OCI-LY3 (cell line): ENCODE data around the gene SLC16A14.
"Not testable (repeated sequence)": the region's sequence is repeated elsewhere in the genome, so short reads cannot be mapped to it uniquely, and the experiment has no call there.

Experiments used
- H2AFZ ChIP-seq: fragments of 200-600, 300-600 bp; shearing (Covaris generic); 2 replicates; pipeline ENCODE4 v1.6.0; 2014; ENCODE audit warnings: antibody characterized with exemption, low read depth, low read length
- H3K27ac ChIP-seq: fragments of 200-600, 300-600 bp; sonication (generic); 2 replicates; pipeline ENCODE4 v1.5.1; 2014; ENCODE audit warnings: mild to moderate bottlenecking, low read length, moderate library complexity, mixed read lengths
- H3K27me3 ChIP-seq: fragments of 200-600, 300-600 bp; sonication (generic); 2 replicates; pipeline ENCODE4 v1.6.1; 2014; ENCODE audit warnings: low read depth, low read length, mixed read lengths
- H3K36me3 ChIP-seq: fragments of 200-600, 300-600 bp; sonication (generic); replicated peaks from 2 replicates; pipeline ENCODE3; 2014; ENCODE audit warnings: low read depth, low read length, mixed read lengths
- H3K4me1 ChIP-seq: fragments of 300-600, 200-600 bp; sonication (generic); 2 replicates; pipeline ENCODE4 v1.6.1; 2014; ENCODE audit warnings: low read length, mixed read lengths
- H3K4me2 ChIP-seq: fragments of 200-600, 300-600 bp; sonication (generic); 2 replicates; pipeline ENCODE4 v1.6.1; 2014; ENCODE audit warnings: low read length, mixed read lengths
- H3K4me3 ChIP-seq: fragments of 300-600, 200-600 bp; sonication (generic); 2 replicates; pipeline ENCODE4 v1.5.1; 2014; ENCODE audit warnings: antibody characterized with exemption, mild to moderate bottlenecking, low read length, moderate library complexity
- H3K79me2 ChIP-seq: fragments of 300-600, 200-600 bp; shearing (Covaris generic); 2 replicates; pipeline ENCODE4 v1.6.1; 2014; ENCODE audit warnings: mild to moderate bottlenecking, low read length, mixed read lengths
- H3K9ac ChIP-seq: fragments of 300-600, 200-600 bp; shearing (Covaris generic); 2 replicates; pipeline ENCODE4 v1.6.0; 2014; ENCODE audit warnings: mild to moderate bottlenecking, low read length, moderate library complexity
- H3K9me3 ChIP-seq: fragments of 200-600, 300-600 bp; shearing (Covaris generic); 2 replicates; pipeline ENCODE4 v1.6.1; 2014; ENCODE audit warnings: low read length, mixed read lengths; ENCODE audit not compliant: insufficient read depth
- H4K20me1 ChIP-seq: fragments of 200-600, 300-600 bp; sonication (generic); 2 replicates; pipeline ENCODE4 v1.6.1; 2016; ENCODE audit warnings: low read length, mixed read lengths; ENCODE audit not compliant: insufficient read depth
- EZH2phosphoT487 ChIP-seq: fragments of 200-600 bp; shearing (Covaris generic); IDR thresholded peaks from 2 replicates; pipeline ENCODE4 v1.6.1; 2018; ENCODE audit warnings: antibody characterized with exemption, mixed run types, low read depth
- TF ChIP-seq, protein P1 (sequence below): fragments of 200-600, 300-600 bp; sonication (generic); IDR thresholded peaks from 2 replicates; pipeline ENCODE4 v1.5.1; 2014; ENCODE audit warnings: antibody characterized with exemption, low read length, low read depth

The SLC16A14 gene

GRCh38 chr2:230068651-230069055 is at the start of gene SLC16A14:
Gene SLC16A14 (minus strand): TSS chr2:230068924. CDS start chr2:230059352, 9,572 bp downstream.
- peaks cover 3% of the 10 kb centered on the region for H3K4me1 ChIP-seq
- peak within 1 kb of the TSS; percentile 92 for H3K4me3 ChIP-seq
- no peaks in the 10 kb centered on the region for H3K27me3 ChIP-seq
- no peaks in the 10 kb centered on the region for H3K36me3 ChIP-seq
- TF ChIP-seq, protein P1, sequence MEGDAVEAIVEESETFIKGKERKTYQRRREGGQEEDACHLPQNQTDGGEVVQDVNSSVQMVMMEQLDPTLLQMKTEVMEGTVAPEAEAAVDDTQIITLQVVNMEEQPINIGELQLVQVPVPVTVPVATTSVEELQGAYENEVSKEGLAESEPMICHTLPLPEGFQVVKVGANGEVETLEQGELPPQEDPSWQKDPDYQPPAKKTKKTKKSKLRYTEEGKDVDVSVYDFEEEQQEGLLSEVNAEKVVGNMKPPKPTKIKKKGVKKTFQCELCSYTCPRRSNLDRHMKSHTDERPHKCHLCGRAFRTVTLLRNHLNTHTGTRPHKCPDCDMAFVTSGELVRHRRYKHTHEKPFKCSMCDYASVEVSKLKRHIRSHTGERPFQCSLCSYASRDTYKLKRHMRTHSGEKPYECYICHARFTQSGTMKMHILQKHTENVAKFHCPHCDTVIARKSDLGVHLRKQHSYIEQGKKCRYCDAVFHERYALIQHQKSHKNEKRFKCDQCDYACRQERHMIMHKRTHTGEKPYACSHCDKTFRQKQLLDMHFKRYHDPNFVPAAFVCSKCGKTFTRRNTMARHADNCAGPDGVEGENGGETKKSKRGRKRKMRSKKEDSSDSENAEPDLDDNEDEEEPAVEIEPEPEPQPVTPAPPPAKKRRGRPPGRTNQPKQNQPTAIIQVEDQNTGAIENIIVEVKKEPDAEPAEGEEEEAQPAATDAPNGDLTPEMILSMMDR, result peak; percentile 18; the same call in 1 of the 2 replicates
- TF ChIP-seq EZH2phosphoT487, result no peak
- H4K20me1 ChIP-seq, result no peaks in the 10 kb centered on the region
- H3K79me2 ChIP-seq, result no peaks in the 10 kb centered on the region
- H3K27ac ChIP-seq, result peak within 1 kb of the TSS; percentile 67
- H3K9me3 ChIP-seq, result no peaks in the 10 kb centered on the region
- H3K4me2 ChIP-seq, result peak within 1 kb of the TSS; percentile 89
- peak within 1 kb of the TSS; percentile 60 for H3K9ac ChIP-seq
- peak within 1 kb of the TSS; percentile 79 for H2AFZ ChIP-seq

DNA sequence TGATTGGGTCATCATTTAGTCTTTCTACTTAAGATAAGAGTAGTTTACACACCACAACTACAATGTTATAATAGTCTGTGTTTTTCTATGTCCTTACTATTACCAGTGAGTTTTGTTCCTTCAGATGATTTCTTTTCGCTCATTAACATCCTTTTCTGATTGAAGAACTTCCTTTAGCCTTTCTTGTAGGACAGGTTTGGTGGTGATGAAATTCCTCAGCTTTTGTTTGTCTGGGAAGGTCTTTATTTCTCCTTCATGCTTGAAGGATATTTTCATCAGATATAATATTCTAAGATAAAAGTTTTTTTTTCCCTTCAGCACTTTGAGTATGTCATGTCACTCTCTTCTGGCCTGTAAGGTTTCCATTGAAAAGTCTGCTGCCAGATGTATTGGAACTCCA is 38.0 kb upstream of the SLC16A14 start:
- no peaks in the 10 kb centered on the region for H3K79me2 ChIP-seq
- no peaks in the 10 kb centered on the region for H3K27me3 ChIP-seq
- TF ChIP-seq EZH2phosphoT487, result no peak
- TF ChIP-seq, protein P1, result no peak
- H3K4me2 ChIP-seq, result no peak overlapping the region
- H3K4me3 ChIP-seq, result no peak overlapping the region
- H3K36me3 ChIP-seq, result no peaks in the 10 kb centered on the region
- no peaks in the 10 kb centered on the region for H3K4me1 ChIP-seq
- no peak overlapping the region for H3K9ac ChIP-seq
- no peak overlapping the region for H3K27ac ChIP-seq
- no peaks in the 10 kb centered on the region for H3K9me3 ChIP-seq
- H2AFZ ChIP-seq, result no peak overlapping the region
- no peaks in the 10 kb centered on the region for H4K20me1 ChIP-seq

GRCh38 chr2:230101967-230102366 is 33.2 kb upstream of the SLC16A14 start:
- not testable (repeated sequence) for H3K9ac ChIP-seq, H3K4me3 ChIP-seq, H3K4me1 ChIP-seq, H3K36me3 ChIP-seq, H3K27ac ChIP-seq, H3K4me2 ChIP-seq, H3K9me3 ChIP-seq, H3K79me2 ChIP-seq, H3K27me3 ChIP-seq, H4K20me1 ChIP-seq, H2AFZ ChIP-seq

GRCh38 chr2:230097841-230098240 is 29.1 kb upstream of the SLC16A14 start:
- no peak for TF ChIP-seq EZH2phosphoT487
- Histone ChIP-seq H3K9me3 (no peaks in the 10 kb centered on the region), H3K27me3 (no peaks in the 10 kb centered on the region), H3K27ac (no peak overlapping the region), H3K4me1 (no peaks in the 10 kb centered on the region), H2AFZ (no peak overlapping the region), H3K4me3 (no peak overlapping the region), H3K9ac (no peak overlapping the region), H4K20me1 (no peaks in the 10 kb centered on the region), H3K4me2 (no peak overlapping the region), H3K79me2 (no peaks in the 10 kb centered on the region), H3K36me3 (no peaks in the 10 kb centered on the region)

GRCh38 chr2:230097424-230097823 is 28.7 kb upstream of the SLC16A14 start:
- no peak overlapping the region for H2AFZ ChIP-seq
- no peaks in the 10 kb centered on the region for H4K20me1 ChIP-seq
- H3K9ac ChIP-seq, result no peak overlapping the region

More at GRCh38 chr2:230097424-230097823, 28.7 kb upstream of the SLC16A14 start:
- H3K9me3 ChIP-seq, result no peaks in the 10 kb centered on the region
- H3K27ac ChIP-seq, result no peak overlapping the region
- no peak overlapping the region for H3K4me3 ChIP-seq
- no peaks in the 10 kb centered on the region for H3K4me1 ChIP-seq
- no peak overlapping the region for H3K4me2 ChIP-seq
- H3K27me3 ChIP-seq, result no peaks in the 10 kb centered on the region
- H3K79me2 ChIP-seq, result no peaks in the 10 kb centered on the region
- no peaks in the 10 kb centered on the region for H3K36me3 ChIP-seq
- no peak for TF ChIP-seq EZH2phosphoT487
- TF ChIP-seq, protein P1, result no peak
